Endodermal cell (in vitro differentiated cells): Measurements from ENCODE around the gene CD93. TPM values are rescaled to one million over a fixed set of nuclear protein-coding genes. Genes with fewer than 3 reads are reported as not detected.

ENCODE experiments used
- DNase-seq: peaks from one replicate; pipeline ENCODE4 v3.0.0-alpha.2; 2017
- H3K27ac ChIP-seq: 2 replicates; pipeline ENCODE4 v1.5.1; 2013; ENCODE audit warnings: mild to moderate bottlenecking, low read depth, low read length, moderate library complexity
- H3K27me3 ChIP-seq: 2 replicates; pipeline ENCODE4 v1.6.1; 2013; ENCODE audit warnings: mild to moderate bottlenecking, low read length, moderate library complexity; ENCODE audit not compliant: insufficient read depth, control insufficient read depth, poor library complexity, severe bottlenecking
- H3K36me3 ChIP-seq: 2 replicates; pipeline ENCODE4 v1.7.0; 2013; ENCODE audit warnings: mild to moderate bottlenecking, low read length, moderate library complexity; ENCODE audit not compliant: control insufficient read depth, insufficient read depth
- H3K4me1 ChIP-seq: one replicate; pipeline ENCODE4 v1.7.0; 2013; ENCODE audit warnings: low read length; ENCODE audit not compliant: control insufficient read depth, insufficient read depth
- H3K4me3 ChIP-seq: 2 replicates; pipeline ENCODE4 v1.5.1; 2013; ENCODE audit warnings: mild to moderate bottlenecking, low read length, moderate library complexity
- H3K9ac ChIP-seq: 2 replicates; pipeline ENCODE4 v1.6.1; 2013; ENCODE audit warnings: mild to moderate bottlenecking, low read length, moderate library complexity; ENCODE audit not compliant: poor library complexity, severe bottlenecking; ENCODE audit errors: extremely low read depth
- H3K9me3 ChIP-seq: 2 replicates; pipeline ENCODE4 v1.6.1; 2013; ENCODE audit warnings: mild to moderate bottlenecking, low read length, moderate library complexity; ENCODE audit not compliant: control insufficient read depth
- H3K27ac Mint-ChIP-seq: 2 replicates; pipeline ENCODE4 v1.8.0; 2020; ENCODE audit warnings: mixed read lengths
- H3K27me3 Mint-ChIP-seq: 2 replicates; pipeline ENCODE4 v1.8.0; 2021; ENCODE audit warnings: mild to moderate bottlenecking, mixed read lengths; ENCODE audit not compliant: insufficient read depth
- H3K36me3 Mint-ChIP-seq: 2 replicates; pipeline ENCODE4 v1.8.0; 2020; ENCODE audit warnings: low read depth, mixed read lengths
- H3K4me1 Mint-ChIP-seq: 2 replicates; pipeline ENCODE4 v1.8.0; 2020; ENCODE audit warnings: mixed read lengths
- H3K4me3 Mint-ChIP-seq: 2 replicates; pipeline ENCODE4 v1.8.0; 2020; ENCODE audit warnings: mild to moderate bottlenecking, moderate library complexity, mixed read lengths
- H3K9me3 Mint-ChIP-seq: 2 replicates; pipeline ENCODE4 v1.8.0; 2020; ENCODE audit warnings: mild to moderate bottlenecking, mixed read lengths
- CTCF ChIP-seq: fragments of 200-600 bp; sonication (generic); conservative IDR thresholded peaks from 2 replicates; pipeline ENCODE4 v1.5.0; 2021; ENCODE audit warnings: antibody characterized with exemption, mild to moderate bottlenecking
- WGBS, 2 experiments: methylation state at CpG; one replicate each; pipeline versions ENCODE4 v1.1.5 to v1.1.7; 2013; ENCODE audit warnings: missing lambda C conversion rate in 2 of 2, mixed read lengths in 1 of 2; ENCODE audit not compliant: insufficient coverage in 1 of 2, insufficient read length in 1 of 2; 5-methylcytosine and 5-hydroxymethylcytosine counted together
- total RNA-seq, 2 donors: library from RNA; stranded (reverse); fragmentation: NEBNext Ultra II Directional in 1 of 2; extraction: Animal tissue kit (Norgen Biotek cat#: 25700) in 1 of 2; gene quantifications; 2 replicates in 1 of 2; 3 replicates in 1 of 2; pipeline ENCODE4 v1.2.1, GENCODE V29; 2021

Gene CD93
- total RNA-seq, 2 donors from 2014 or later = 0.04 TPM; not detected in 1

- no peaks in the 10 kb centered on the region for H3K9me3 ChIP-seq
- H3K4me3 ChIP-seq = no peak overlapping the region
- no peaks in the 10 kb centered on the region for H3K27me3 Mint-ChIP-seq
- no peak overlapping the region for H3K9ac ChIP-seq
- no peaks in the 10 kb centered on the region for H3K27me3 ChIP-seq
- 92 to 95% methylated on average over 23 to 24 of the region's 24 CpGs for WGBS, 2 experiments
- no peaks in the 10 kb centered on the region for H3K36me3 ChIP-seq
- TF ChIP-seq CTCF = no peak
- H3K4me1 Mint-ChIP-seq = peaks cover 3% of the 10 kb centered on the region
- DNase-seq = no peak
- H3K36me3 Mint-ChIP-seq = no peaks in the 10 kb centered on the region
- no peaks in the 10 kb centered on the region for H3K9me3 Mint-ChIP-seq
- no peaks in the 10 kb centered on the region for H3K4me1 ChIP-seq
- no peak overlapping the region for H3K27ac Mint-ChIP-seq
- no peak overlapping the region for H3K27ac ChIP-seq
- H3K4me3 Mint-ChIP-seq = no peak overlapping the region
Measured at GRCh38 chr20:23084845-23085365, 1.2 kb downstream of the CD93 start.

- no peak overlapping the region for H3K27ac ChIP-seq
- H3K36me3 ChIP-seq = no peaks in the 10 kb centered on the region
- no peaks in the 10 kb centered on the region for H3K36me3 Mint-ChIP-seq
- TF ChIP-seq CTCF = no peak
- 95 to 96% methylated on average over 5 to 17 of the region's 17 CpGs for WGBS, 2 experiments
- H3K9ac ChIP-seq = no peak overlapping the region
- no peaks in the 10 kb centered on the region for H3K27me3 Mint-ChIP-seq
- H3K4me3 ChIP-seq = no peak overlapping the region
- H3K4me3 Mint-ChIP-seq = no peak overlapping the region
- DNase-seq = no peak
- no peak overlapping the region for H3K27ac Mint-ChIP-seq
- H3K27me3 ChIP-seq = no peaks in the 10 kb centered on the region
- H3K9me3 ChIP-seq = no peaks in the 10 kb centered on the region
- no peaks in the 10 kb centered on the region for H3K9me3 Mint-ChIP-seq
- H3K4me1 ChIP-seq = no peaks in the 10 kb centered on the region
- H3K4me1 Mint-ChIP-seq = peaks cover 8% of the 10 kb centered on the region
Measured at GRCh38 chr20:23084282-23084844, 1.8 kb downstream of the CD93 start.

- no peak for DNase-seq
- no peaks in the 10 kb centered on the region for H3K9me3 Mint-ChIP-seq
- no peak overlapping the region for H3K4me3 Mint-ChIP-seq
- no peak for TF ChIP-seq CTCF
- H3K27ac Mint-ChIP-seq = no peak overlapping the region
- H3K36me3 Mint-ChIP-seq = no peaks in the 10 kb centered on the region
- H3K27me3 Mint-ChIP-seq = no peaks in the 10 kb centered on the region
- WGBS, 2 experiments = 67 to 96% methylated on average over 3 to 14 of the region's 15 CpGs
- Histone ChIP-seq H3K27ac (no peak overlapping the region), H3K4me1 (peaks cover 3% of the 10 kb centered on the region), H3K9me3 (no peaks in the 10 kb centered on the region), H3K9ac (no peak overlapping the region), H3K4me3 (no peak overlapping the region), H3K27me3 (no peaks in the 10 kb centered on the region), H3K36me3 (no peaks in the 10 kb centered on the region)
- peaks cover 8% of the 10 kb centered on the region for H3K4me1 Mint-ChIP-seq
Measured at GRCh38 chr20:23083553-23084220, 2.4 kb downstream of the CD93 start.
